ENCODE data around the gene PLAAT2. TPM values are rescaled to one million over a fixed set of nuclear protein-coding genes. Genes with fewer than 3 reads are reported as not detected.

The PLAAT2 gene
- total and polyA plus RNA-seq, 7 donors, result 0.71 to 233 (median 69.7) TPM; not detected in 3

- H3K36me3 ChIP-seq, result no peaks in the 10 kb centered on the region
- WGBS, 2 donors, result 53 to 81% methylated on average over 15 of the region's 15 CpGs
- TF ChIP-seq CTCF (IDR thresholded peaks at IDR 0.05) (no peak), EP300 (IDR thresholded peaks at IDR 0.05) (no peak), POLR2AphosphoS5 (IDR thresholded peaks at IDR 0.05) (no peak), POLR2A (IDR thresholded peaks at IDR 0.05) (no peak)
- DNase-seq, result no peak
- no peaks in the 10 kb centered on the region for H3K9me3 ChIP-seq
- intact Hi-C loops (cut with DNase I), result no loop called here
- H3K4me1 ChIP-seq, result peaks cover 0 to 9% (median 7%) of the 10 kb centered on the region in 4 donors
- no peaks in the 10 kb centered on the region for H3K27me3 ChIP-seq
- no peak within 1 kb of the TSS for H3K27ac ChIP-seq
- no peak within 1 kb of the TSS for H3K4me3 ChIP-seq
These were observed 57.2 kb downstream of the PLAAT2 start, which contains the start of gene LGALS12 for GRCh38 chr11:63505857-63506528. Gene LGALS12 (plus strand): TSS chr11:63506084. CDS start chr11:63506459, 375 bp downstream.

- 76 to 88% methylated on average over 4 of the region's 4 CpGs for WGBS, 2 donors
- peaks cover 0 to 7% (median 2%) of the 10 kb centered on the region in 4 donors for H3K9me3 ChIP-seq
- H3K27ac ChIP-seq, result no peak overlapping the region
- intact Hi-C loops (cut with DNase I), result no loop called here
- TF ChIP-seq POLR2A (IDR thresholded peaks at IDR 0.05) (no peak), POLR2AphosphoS5 (IDR thresholded peaks at IDR 0.05) (no peak), EP300 (IDR thresholded peaks at IDR 0.05) (no peak), CTCF (IDR thresholded peaks at IDR 0.05) (no peak)
- H3K36me3 ChIP-seq, result no peaks in the 10 kb centered on the region
- no peaks in the 10 kb centered on the region for H3K27me3 ChIP-seq
- DNase-seq, result no peak
- no peak overlapping the region for H3K4me3 ChIP-seq
- H3K4me1 ChIP-seq, result peaks cover 0 to 9% (median 7%) of the 10 kb centered on the region in 4 donors
These were observed 58.1 kb downstream of the PLAAT2 start for GRCh38 chr11:63504933-63505586.

GRCh38 chr11:63504054-63504453 lies 59.1 kb downstream of the PLAAT2 start:
- no peak for DNase-seq
- Histone ChIP-seq H3K9me3 (peaks cover 0 to 13% (median 6%) of the 10 kb centered on the region in 4 donors), H3K36me3 (no peaks in the 10 kb centered on the region), H3K27ac (no peak overlapping the region), H3K4me3 (no peak overlapping the region), H3K27me3 (no peaks in the 10 kb centered on the region), H3K4me1 (peaks cover 0 to 9% (median 7%) of the 10 kb centered on the region in 4 donors)
- WGBS, 2 donors, result 86 to 87% methylated on average over 1 of the region's 1 CpG
- intact Hi-C loops (cut with DNase I), result no loop called here
- no peak for TF ChIP-seq POLR2AphosphoS5 (IDR thresholded peaks at IDR 0.05)
- TF ChIP-seq POLR2A (IDR thresholded peaks at IDR 0.05), result no peak
- TF ChIP-seq CTCF (IDR thresholded peaks at IDR 0.05), result no peak

- DNase-seq, result no peak
- Histone ChIP-seq H3K27me3 (no peaks in the 10 kb centered on the region), H3K4me3 (no peak overlapping the region), H3K36me3 (no peaks in the 10 kb centered on the region), H3K27ac (no peak overlapping the region), H3K9me3 (peaks cover 0 to 13% (median 6%) of the 10 kb centered on the region in 4 donors), H3K4me1 (peaks cover 0 to 9% (median 7%) of the 10 kb centered on the region in 4 donors)
- TF ChIP-seq POLR2A (IDR thresholded peaks at IDR 0.05) (no peak), CTCF (IDR thresholded peaks at IDR 0.05) (no peak), POLR2AphosphoS5 (IDR thresholded peaks at IDR 0.05) (no peak), EP300 (IDR thresholded peaks at IDR 0.05) (no peak)
- WGBS, 2 donors, result 76 to 80% methylated on average over 6 of the region's 6 CpGs
- intact Hi-C loops (cut with DNase I), result no loop called here
These were observed 59.7 kb downstream of the PLAAT2 start for GRCh38 chr11:63503492-63503891.

Other genes with a start within 250 kb of the PLAAT2 start
- gene SLC22A9, start 193.6 kb downstream of the PLAAT2 start, total RNA-seq, result not detected
- not detected for gene SLC22A9, start 193.6 kb downstream of the PLAAT2 start, polyA plus RNA-seq
- 1 to 10 TPM; 2.0 to 8.4 (median 3.2) TPM for gene PLAAT5, start 72.2 kb downstream of the PLAAT2 start, total RNA-seq
- gene PLAAT5, start 72.2 kb downstream of the PLAAT2 start, polyA plus RNA-seq, result 1 to 10 TPM in 2 of 3 donors, not detected in 1; 1.2 TPM
- gene LGALS12, start 57.3 kb downstream of the PLAAT2 start, total RNA-seq, result 1 to 10 TPM in 1 of 4 donors, not detected in 3; 5.4 TPM
- 1 to 10 TPM in 1 of 3 donors, not detected in 2; 3.9 TPM for gene LGALS12, start 57.3 kb downstream of the PLAAT2 start, polyA plus RNA-seq
- gene PLAAT4, start 26.6 kb downstream of the PLAAT2 start, total RNA-seq, result 10 to 100 TPM; 36.7 to 49.9 (median 42.8) TPM
- gene PLAAT4, start 26.6 kb downstream of the PLAAT2 start, polyA plus RNA-seq, result 100 to 1,000 TPM in 2 of 3 donors, 10 to 100 TPM in 1; 63.1 to 262 (median 114) TPM
- gene PLAAT3, start 51.1 kb upstream of the PLAAT2 start, total RNA-seq, result 10 to 100 TPM; 34.9 to 59.9 (median 47.9) TPM
- 10 to 100 TPM; 14.6 to 34.7 (median 21.0) TPM for gene PLAAT3, start 51.1 kb upstream of the PLAAT2 start, polyA plus RNA-seq
- gene ATL3, start 108.0 kb upstream of the PLAAT2 start, total RNA-seq, result 100 to 1,000 TPM in 3 of 4 donors, 10 to 100 TPM in 1; 97.8 to 115 (median 102) TPM
- 10 to 100 TPM in 1 of 3 donors, 1 to 10 TPM in 2; 8.4 to 16.3 (median 8.8) TPM for gene ATL3, start 108.0 kb upstream of the PLAAT2 start, polyA plus RNA-seq
- gene RTN3, start 118.1 kb upstream of the PLAAT2 start, total RNA-seq, result 100 to 1,000 TPM in 1 of 4 donors, 10 to 100 TPM in 3; 61.1 to 105 (median 93.9) TPM
- gene RTN3, start 118.1 kb upstream of the PLAAT2 start, polyA plus RNA-seq, result 10 to 100 TPM; 24.6 to 91.3 (median 25.2) TPM
- 10 to 100 TPM; 11.1 to 20.4 (median 13.6) TPM for gene ZFTA, start 205.4 kb upstream of the PLAAT2 start, total RNA-seq
- 1 to 10 TPM in 2 of 3 donors, under 1 TPM in 1; 0.69 to 4.0 (median 3.6) TPM for gene ZFTA, start 205.4 kb upstream of the PLAAT2 start, polyA plus RNA-seq